Stomach smooth muscle (tissue), 2 donors: ENCODE results near the gene LAG3.
"Not testable (repeated sequence)": the region's sequence is repeated elsewhere in the genome, so short reads cannot be mapped to it uniquely, and the experiment has no call there.

Experiments
- H3K27ac ChIP-seq: one replicate; pipeline ENCODE4 v1.7.0; 2013; ENCODE audit warnings: mild to moderate bottlenecking, low read length, inconsistent platforms
- H3K27me3 ChIP-seq, 2 donors: one replicate each; pipeline ENCODE4 v1.7.0; 2013; ENCODE audit warnings: low read length in 2 of 2; ENCODE audit not compliant: insufficient read depth in 2 of 2, control insufficient read depth in 1 of 2
- H3K36me3 ChIP-seq, 2 donors: one replicate each; pipeline ENCODE4 v1.7.0; 2013; ENCODE audit warnings: low read length in 2 of 2; ENCODE audit not compliant: control insufficient read depth in 2 of 2, insufficient read depth in 2 of 2
- H3K4me1 ChIP-seq: one replicate; pipeline ENCODE4 v1.7.0; 2013; ENCODE audit warnings: low read length; ENCODE audit not compliant: control insufficient read depth, insufficient read depth
- H3K4me3 ChIP-seq, 2 donors: one replicate each; pipeline ENCODE4 v1.7.0; 2013; ENCODE audit warnings: low read length in 2 of 2
- H3K9ac ChIP-seq, 2 donors: one replicate each; pipeline ENCODE4 v1.7.0; 2013; ENCODE audit warnings: low read length in 2 of 2, mild to moderate bottlenecking in 1 of 2
- H3K9me3 ChIP-seq, 2 donors: one replicate each; pipeline ENCODE4 v1.7.0; 2013; ENCODE audit warnings: low read length in 2 of 2; ENCODE audit not compliant: control insufficient read depth in 2 of 2
- donor health status: healthy.
- donor health status: Pancreatic carcinoma.

LAG3 gene

DNA sequence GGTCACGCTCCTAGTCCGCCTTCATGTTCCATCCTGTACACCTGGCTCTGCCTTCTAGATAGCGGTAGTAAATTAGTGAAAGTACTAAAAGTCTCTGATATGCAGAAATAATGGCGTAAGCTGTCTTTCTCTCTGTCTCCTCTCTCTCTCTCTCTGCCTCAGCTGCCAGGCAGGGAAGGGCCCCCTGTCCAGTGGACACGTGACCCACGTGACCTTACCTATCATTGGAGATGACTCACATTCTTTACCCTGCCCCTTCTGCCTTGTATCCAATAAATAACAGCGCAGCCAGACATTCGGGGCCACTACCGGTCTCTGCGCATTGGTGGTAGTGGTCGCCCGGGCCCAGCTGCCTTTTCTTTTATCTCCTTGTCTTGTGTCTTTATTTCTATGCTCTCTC is 30.2 kb upstream of the LAG3 start:
- not testable (repeated sequence) for H3K4me3 ChIP-seq, H3K27ac ChIP-seq, H3K9ac ChIP-seq, H3K27me3 ChIP-seq, H3K9me3 ChIP-seq, H3K4me1 ChIP-seq
- H3K36me3 ChIP-seq = peaks cover 8 to 11% of the 10 kb centered on the region in 2 donors

DNA sequence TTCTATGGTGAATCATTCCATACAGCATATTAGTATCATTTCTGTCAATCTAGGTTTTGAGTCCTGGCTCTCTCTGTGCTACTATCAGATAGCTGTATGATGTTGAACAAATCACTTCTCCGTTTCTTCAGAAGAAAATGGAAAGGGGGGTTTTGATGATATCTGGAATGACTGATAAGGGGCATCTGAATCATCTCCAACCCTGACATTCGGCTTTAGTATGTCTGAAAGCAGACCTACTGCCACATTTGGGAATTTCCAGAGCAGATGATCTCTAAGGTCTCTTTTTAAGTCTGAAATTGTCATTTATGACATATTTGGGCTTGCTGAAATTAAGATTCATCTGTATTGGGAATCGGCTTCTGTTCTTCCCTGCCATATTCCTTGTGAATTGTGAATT is 29.5 kb upstream of the LAG3 start:
- peaks cover 15 to 16% of the 10 kb centered on the region in 2 donors for H3K36me3 ChIP-seq
- H3K4me1 ChIP-seq = no peaks in the 10 kb centered on the region
- H3K27ac ChIP-seq = no peak overlapping the region
- no peak overlapping the region for H3K9ac ChIP-seq
- no peak overlapping the region for H3K4me3 ChIP-seq
- H3K27me3 ChIP-seq = no peaks in the 10 kb centered on the region
- no peaks in the 10 kb centered on the region for H3K9me3 ChIP-seq

DNA sequence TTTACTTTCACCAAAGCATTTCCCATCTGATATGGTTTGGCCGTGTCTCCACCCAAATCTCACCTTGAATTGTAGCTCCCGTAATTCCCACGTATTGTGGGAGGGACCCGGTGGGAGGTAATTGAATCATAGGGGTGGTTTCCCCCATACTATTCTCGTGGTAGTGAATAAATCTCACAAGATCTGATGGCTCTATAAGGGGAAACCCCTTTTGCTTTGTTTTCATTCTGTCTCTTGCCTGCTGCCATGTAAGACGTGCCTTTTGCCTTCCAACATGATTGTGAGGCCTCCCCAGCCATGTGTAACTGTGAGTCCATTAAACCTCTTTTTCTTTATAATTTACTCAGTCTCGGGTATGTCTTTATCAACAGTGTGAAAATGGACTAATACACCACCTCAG is 29.0 kb upstream of the LAG3 start:
- H3K27ac ChIP-seq, H3K27me3 ChIP-seq, H3K9ac ChIP-seq, H3K9me3 ChIP-seq, H3K4me1 ChIP-seq, H3K4me3 ChIP-seq: not testable (repeated sequence)
- H3K36me3 ChIP-seq = peaks cover 20% of the 10 kb centered on the region in 2 donors

DNA sequence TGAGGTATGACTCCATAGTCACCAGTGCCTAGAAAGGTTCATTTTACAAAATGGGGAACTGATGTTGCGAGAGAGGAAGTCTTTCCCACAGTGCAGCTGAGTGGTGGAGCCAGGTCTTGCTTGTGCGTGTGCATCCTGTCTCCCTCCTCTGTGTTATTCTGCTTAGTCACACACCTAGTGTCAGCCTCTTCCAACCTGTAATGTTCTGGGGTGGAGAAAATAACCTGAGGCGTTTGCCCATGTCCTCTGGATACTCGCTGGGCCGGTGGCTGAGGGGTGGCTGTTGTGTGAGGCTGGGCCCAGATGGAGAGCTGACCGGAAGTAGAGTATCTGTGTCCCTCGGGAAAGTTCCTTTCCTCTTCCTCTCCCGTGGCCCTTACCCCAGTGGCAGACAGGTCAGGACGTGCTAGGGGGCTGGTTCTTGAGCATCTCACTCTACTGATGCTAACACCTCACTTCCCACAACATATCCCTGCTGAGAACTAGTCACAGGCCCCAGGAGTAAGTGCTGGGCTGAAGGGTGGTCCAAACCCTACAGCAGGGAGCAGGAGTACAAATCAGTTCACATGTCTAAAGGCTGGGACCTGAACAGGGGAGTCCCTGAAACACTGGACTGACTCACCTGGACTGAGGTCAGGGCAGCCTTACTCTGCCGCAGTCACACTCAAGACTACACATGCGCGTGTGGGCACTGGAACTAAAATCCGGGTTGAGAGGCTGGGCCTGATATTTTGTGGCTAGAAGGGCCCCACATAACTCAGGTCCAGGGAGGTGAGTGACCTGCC is 26.4 kb upstream of the LAG3 start:
- Histone ChIP-seq H3K9ac (peak overlapping the region in 1 of 2 donors; percentile 13), H3K9me3 (no peaks in the 10 kb centered on the region), H3K27me3 (no peaks in the 10 kb centered on the region), H3K4me3 (no peak overlapping the region), H3K4me1 (peaks cover 4% of the 10 kb centered on the region), H3K36me3 (peaks cover 41 to 43% of the 10 kb centered on the region in 2 donors), H3K27ac (peak overlapping the region; percentile 37)

DNA sequence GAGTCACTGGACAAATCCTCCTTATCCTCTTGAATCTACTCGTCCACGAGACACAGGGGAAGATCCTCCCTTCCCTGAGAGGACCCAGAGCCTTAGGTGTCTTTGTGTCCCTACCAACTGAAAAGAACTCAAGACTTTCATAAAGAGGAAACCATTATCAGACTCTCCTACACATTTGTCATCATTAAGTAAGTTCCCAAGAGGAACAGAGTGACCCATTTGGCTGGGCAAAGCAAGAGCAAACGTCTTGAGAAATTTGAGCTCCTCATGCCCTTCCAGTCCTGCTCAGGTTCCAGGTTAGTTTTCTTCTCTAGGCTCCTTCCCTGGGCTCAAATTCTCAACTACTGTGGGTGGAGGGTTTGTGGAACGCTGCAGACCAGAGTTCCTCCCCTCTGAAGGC is 25.1 kb upstream of the LAG3 start:
- H3K27me3 ChIP-seq = no peaks in the 10 kb centered on the region
- H3K27ac ChIP-seq = no peak overlapping the region
- H3K9ac ChIP-seq = no peak overlapping the region
- H3K4me1 ChIP-seq = peaks cover 13% of the 10 kb centered on the region
- H3K4me3 ChIP-seq = no peak overlapping the region
- no peaks in the 10 kb centered on the region for H3K9me3 ChIP-seq
- peaks cover 46 to 51% of the 10 kb centered on the region in 2 donors for H3K36me3 ChIP-seq

DNA sequence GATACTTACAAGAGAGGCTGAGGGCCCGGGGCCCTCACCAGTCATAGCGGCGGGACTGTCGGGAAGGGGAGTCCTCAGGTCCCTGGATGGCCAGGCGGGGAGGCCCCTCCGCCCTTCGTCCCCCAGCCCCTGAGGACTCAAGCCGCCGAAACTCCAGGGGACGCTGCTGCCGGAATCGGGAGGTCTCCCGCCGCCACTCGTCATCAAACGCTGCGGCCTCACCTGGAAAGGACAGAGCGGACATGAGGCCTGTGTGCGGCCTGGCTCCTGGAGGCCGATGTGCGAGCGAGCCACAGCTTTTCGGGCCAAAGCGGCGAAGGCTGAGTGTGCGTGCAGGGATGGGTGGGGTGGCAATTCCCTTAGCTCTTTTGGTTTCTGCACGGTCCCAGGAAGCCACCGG is 23.6 kb upstream of the LAG3 start:
- no peak overlapping the region for H3K27ac ChIP-seq
- H3K4me1 ChIP-seq = peaks cover 22% of the 10 kb centered on the region
- no peaks in the 10 kb centered on the region for H3K27me3 ChIP-seq
- no peak overlapping the region for H3K9ac ChIP-seq
- no peaks in the 10 kb centered on the region for H3K9me3 ChIP-seq
- no peak overlapping the region for H3K4me3 ChIP-seq
- H3K36me3 ChIP-seq = peaks cover 46 to 51% of the 10 kb centered on the region in 2 donors

DNA sequence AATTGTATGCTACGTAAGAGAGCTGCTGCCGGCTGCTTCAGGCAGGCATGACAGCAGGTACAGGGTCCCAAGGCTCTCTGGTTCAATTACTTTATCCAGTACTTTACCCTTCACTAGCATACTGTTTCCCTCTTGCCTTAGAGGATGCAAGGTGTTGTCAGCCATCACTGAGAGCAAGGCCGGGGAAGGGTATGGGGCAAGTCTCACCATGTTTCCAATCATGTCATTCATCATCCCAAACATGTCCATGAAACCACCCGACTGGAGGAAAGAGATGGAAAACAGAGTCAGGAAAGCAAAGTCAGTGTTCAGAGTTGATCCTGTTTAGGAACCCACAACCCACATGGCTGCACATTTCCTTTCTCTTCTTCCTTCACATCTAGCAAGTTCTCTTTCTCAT is 21.8 kb upstream of the LAG3 start:
- Histone ChIP-seq H3K27me3 (no peaks in the 10 kb centered on the region), H3K4me3 (no peak overlapping the region), H3K27ac (no peak overlapping the region), H3K9ac (peak overlapping the region in 1 of 2 donors; percentile 42), H3K36me3 (peaks cover 43 to 51% of the 10 kb centered on the region in 2 donors), H3K4me1 (peaks cover 25% of the 10 kb centered on the region), H3K9me3 (no peaks in the 10 kb centered on the region)

DNA sequence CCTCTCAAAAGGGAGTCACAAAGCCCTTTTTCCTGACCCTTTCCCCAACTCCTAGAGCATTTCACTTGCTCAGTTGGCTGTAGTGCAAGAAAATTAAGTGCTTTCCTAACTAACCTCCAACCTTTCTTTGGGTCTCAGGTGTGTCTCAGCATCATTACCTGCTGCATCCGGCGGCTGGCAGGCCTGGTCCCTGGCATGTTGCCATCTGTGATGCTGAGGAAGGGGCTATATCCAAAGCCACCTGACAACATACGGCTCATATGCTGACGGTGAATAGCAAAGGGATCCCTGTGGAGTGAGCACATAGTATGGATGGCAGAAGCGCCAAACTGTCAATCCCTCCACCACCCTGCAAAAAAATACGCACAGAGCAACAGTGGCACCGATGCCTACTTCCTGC is 20.6 kb upstream of the LAG3 start:
- peak overlapping the region; percentile 100 for H3K27ac ChIP-seq
- H3K4me3 ChIP-seq = peak overlapping the region; percentile 75 to 91
- H3K4me1 ChIP-seq = peaks cover 25% of the 10 kb centered on the region
- peaks cover 38 to 46% of the 10 kb centered on the region in 2 donors for H3K36me3 ChIP-seq
- no peaks in the 10 kb centered on the region for H3K27me3 ChIP-seq
- H3K9me3 ChIP-seq = no peaks in the 10 kb centered on the region
- H3K9ac ChIP-seq = peak overlapping the region; percentile 92 to 99

DNA sequence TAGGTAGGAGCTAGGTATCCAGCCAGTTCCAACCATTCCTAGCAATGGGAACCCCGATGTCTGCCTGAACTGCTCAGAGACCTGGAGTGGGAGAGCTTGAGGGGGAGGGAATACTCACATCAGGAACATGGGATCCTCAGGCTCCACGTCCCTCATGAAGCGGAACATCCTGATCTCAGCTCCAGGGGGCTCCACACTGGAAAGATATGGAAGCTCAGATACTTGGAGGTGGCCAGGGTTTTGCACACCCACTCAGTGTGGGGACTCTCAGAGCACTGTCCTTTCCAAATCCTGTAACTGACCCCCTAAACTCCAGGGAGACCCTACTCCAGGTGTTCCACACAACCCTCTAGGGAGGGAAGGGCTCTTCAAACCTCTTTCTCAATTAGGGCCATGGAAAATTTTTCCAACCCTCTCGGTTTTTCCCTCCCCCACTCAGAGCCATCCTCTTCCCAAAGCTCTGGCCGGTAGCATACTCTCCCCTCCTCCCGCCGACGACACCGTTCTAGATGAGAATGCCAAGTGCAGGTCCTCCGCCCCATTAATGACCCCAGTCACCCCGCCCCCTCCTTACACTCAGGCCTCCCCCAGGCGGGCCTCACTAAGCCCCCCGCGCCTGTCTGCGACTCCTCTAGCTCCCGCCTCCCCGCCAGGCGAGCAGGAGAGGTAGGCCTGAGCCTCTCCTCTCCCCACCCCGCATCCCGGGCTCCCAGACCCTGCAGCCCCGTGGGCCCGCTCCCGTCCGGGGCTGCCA is 20.0 kb upstream of the LAG3 start:
- H3K27me3 ChIP-seq = no peaks in the 10 kb centered on the region
- H3K4me3 ChIP-seq = peak overlapping the region; percentile 75 to 91
- no peaks in the 10 kb centered on the region for H3K9me3 ChIP-seq
- H3K27ac ChIP-seq = peak overlapping the region; percentile 100
- peaks cover 25% of the 10 kb centered on the region for H3K4me1 ChIP-seq
- H3K36me3 ChIP-seq = peaks cover 34 to 40% of the 10 kb centered on the region in 2 donors
- peak overlapping the region; percentile 92 to 99 for H3K9ac ChIP-seq

DNA sequence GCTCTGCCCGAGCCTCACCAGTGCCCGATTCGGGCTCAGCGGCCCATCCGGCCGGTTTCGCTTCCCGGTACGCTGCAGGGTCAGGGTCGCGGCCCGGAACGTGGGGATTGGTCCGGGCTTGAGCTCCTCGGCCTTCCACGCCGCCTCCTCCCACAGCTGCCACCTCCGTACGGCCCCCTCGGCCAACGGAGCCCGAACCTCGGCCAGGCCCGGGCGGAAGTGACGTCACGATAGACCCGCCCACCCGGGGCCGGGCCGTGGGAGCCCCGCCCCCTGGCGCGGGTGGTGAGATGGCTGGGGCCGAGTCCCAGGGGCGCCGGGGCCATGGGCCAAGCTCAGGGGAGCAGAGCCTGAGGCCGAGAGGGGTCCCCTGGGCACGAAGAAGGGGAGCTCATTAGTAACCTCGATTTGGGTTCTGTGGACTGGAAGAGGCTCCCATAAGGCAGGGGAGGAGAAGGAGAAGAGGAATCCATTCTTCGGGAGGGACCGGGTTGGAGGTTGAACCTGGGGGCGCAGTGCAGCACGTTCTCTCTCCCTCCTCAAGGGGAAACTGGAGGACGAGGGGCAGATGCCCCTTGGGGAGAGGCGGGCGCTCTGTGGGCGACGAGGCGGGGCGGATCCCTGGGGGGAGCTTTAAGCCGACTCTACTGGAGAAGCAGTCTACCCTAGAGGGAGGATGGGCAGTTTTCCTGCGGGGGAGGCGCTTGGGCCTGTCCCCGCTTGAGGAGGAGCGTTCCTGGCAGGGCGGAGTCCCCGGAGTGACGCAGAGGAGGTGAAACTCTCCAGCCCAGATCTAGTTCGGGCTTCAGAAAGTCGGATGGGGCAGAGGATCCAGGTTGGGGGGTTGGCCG is 19.2 kb upstream of the LAG3 start, which contains the start of gene MLF2:
Gene MLF2 (minus strand): TSS at position 221 of the 851 bp plus-strand sequence. CDS start 807 bp downstream, outside the sequence.
- H3K4me1 ChIP-seq = peaks cover 25% of the 10 kb centered on the region
- no peaks in the 10 kb centered on the region for H3K9me3 ChIP-seq
- H3K36me3 ChIP-seq = peaks cover 26 to 32% of the 10 kb centered on the region in 2 donors
- no peaks in the 10 kb centered on the region for H3K27me3 ChIP-seq
- H3K9ac ChIP-seq = peak within 1 kb of the TSS; percentile 92 to 99
- peak within 1 kb of the TSS; percentile 100 for H3K27ac ChIP-seq
- peak within 1 kb of the TSS; percentile 75 to 91 for H3K4me3 ChIP-seq
